CD4-positive, alpha-beta T cell (primary cell): ENCODE measurements around the gene FAM98C. TPM values are rescaled to one million over a fixed set of nuclear protein-coding genes. Genes with fewer than 3 reads are reported as not detected.

Experiments used
- ATAC-seq: fragments of 200-7000 bp; cut with Tn5 transposase; one replicate; pipeline ENCODE4 v1.10.0; 2022; ENCODE audit warnings: mild to moderate bottlenecking; ENCODE audit not compliant: poor library complexity
- CTCF ChIA-PET: fragments of 350-600 bp; sonication (Branson Sonifier 250); formaldehyde crosslinking; loops from one replicate; lab custom pipeline; 2021; ENCODE audit warnings: antibody characterized with exemption, inconsistent platforms; lab: Charles Lee
- POLR2A ChIA-PET: fragments of 350-600 bp; sonication (Branson Sonifier 250); formaldehyde crosslinking; loops from one replicate; lab custom pipeline; 2021; ENCODE audit warnings: antibody characterized with exemption, inconsistent platforms; lab: Charles Lee
- DNase-seq, 14 experiments: peaks; one replicate each; pipeline ENCODE4 v3.0.0-alpha.2; 2013 to 2020; ENCODE audit warnings: mixed read lengths in 2 of 14
- H3K27ac ChIP-seq, 2 donors: one replicate each; pipeline versions ENCODE4 v1.5.1 to v1.7.0; 2013; ENCODE audit warnings: low read length in 2 of 2, low read depth in 1 of 2, mild to moderate bottlenecking in 1 of 2
- H3K27me3 ChIP-seq, 2 experiments: 1 replicate in 1 of 2; 2 replicates in 1 of 2; pipeline versions ENCODE4 v1.6.1 to v1.7.0; 2013; ENCODE audit warnings: low read length in 2 of 2, control low read depth in 1 of 2, mild to moderate bottlenecking in 1 of 2, moderate library complexity in 1 of 2; ENCODE audit not compliant: insufficient read depth in 2 of 2, control insufficient read depth in 1 of 2
- H3K36me3 ChIP-seq: one replicate; pipeline ENCODE4 v1.6.1; 2013; ENCODE audit warnings: low read length, control low read depth; ENCODE audit not compliant: insufficient read depth
- H3K4me1 ChIP-seq: one replicate; pipeline ENCODE4 v1.6.1; 2013; ENCODE audit warnings: low read length, control low read depth; ENCODE audit not compliant: insufficient read depth
- H3K4me3 ChIP-seq: one replicate; pipeline ENCODE4 v1.5.1; 2013; ENCODE audit warnings: mild to moderate bottlenecking, low read length, moderate library complexity
- H3K9me3 ChIP-seq, 2 experiments: 1 replicate in 1 of 2; 2 replicates in 1 of 2; pipeline versions ENCODE4 v1.6.1 to v1.7.0; 2013; ENCODE audit warnings: low read length in 2 of 2, mild to moderate bottlenecking in 2 of 2, control low read depth in 1 of 2, moderate library complexity in 1 of 2; ENCODE audit not compliant: control insufficient read depth in 1 of 2, insufficient read depth in 1 of 2
- H3K27ac Mint-ChIP-seq: one replicate; pipeline ENCODE4 v1.8.0; 2020; ENCODE audit warnings: mixed read lengths
- H3K27me3 Mint-ChIP-seq: one replicate; pipeline ENCODE4 v1.8.0; 2021; ENCODE audit warnings: mixed read lengths
- H3K36me3 Mint-ChIP-seq: one replicate; pipeline ENCODE4 v1.8.0; 2021; ENCODE audit warnings: low read depth, mixed read lengths
- H3K4me1 Mint-ChIP-seq: one replicate; pipeline ENCODE4 v1.8.0; 2021; ENCODE audit warnings: low read depth, mixed read lengths
- H3K4me3 Mint-ChIP-seq: one replicate; pipeline ENCODE4 v1.8.0; 2020; ENCODE audit warnings: mild to moderate bottlenecking, mixed read lengths
- H3K9me3 Mint-ChIP-seq: one replicate; pipeline ENCODE4 v1.8.0; 2020; ENCODE audit warnings: mixed read lengths
- intact Hi-C, 2 experiments: fragments of 100-400 bp; cut with DNase I in 1 of 2; cut with micrococcal nuclease in 1 of 2; formaldehyde crosslinking; loops; one replicate each; pipeline versions ENCODE4 v1.15.1 to v1.9.0; 2023 to 2025; cut with DNase I, micrococcal nuclease
- total RNA-seq, 174 experiments: library from RNA in 2 of 174; stranded (reverse) in 2 of 174; gene quantifications; one replicate each; pipeline ENCODE4 v1.2.3 and lab custom pipeline; 2021 to 2026
- TF ChIP-seq, protein P1 (sequence below): fragments of 200-600 bp; IDR thresholded peaks from one replicate; pipeline ENCODE4 v1.8.0; 2022; ENCODE audit warnings: antibody characterized with exemption, mild to moderate bottlenecking

The FAM98C gene
- total RNA-seq, 2 experiments from 2014 or later = 33.2 to 36.1 TPM

DNA sequence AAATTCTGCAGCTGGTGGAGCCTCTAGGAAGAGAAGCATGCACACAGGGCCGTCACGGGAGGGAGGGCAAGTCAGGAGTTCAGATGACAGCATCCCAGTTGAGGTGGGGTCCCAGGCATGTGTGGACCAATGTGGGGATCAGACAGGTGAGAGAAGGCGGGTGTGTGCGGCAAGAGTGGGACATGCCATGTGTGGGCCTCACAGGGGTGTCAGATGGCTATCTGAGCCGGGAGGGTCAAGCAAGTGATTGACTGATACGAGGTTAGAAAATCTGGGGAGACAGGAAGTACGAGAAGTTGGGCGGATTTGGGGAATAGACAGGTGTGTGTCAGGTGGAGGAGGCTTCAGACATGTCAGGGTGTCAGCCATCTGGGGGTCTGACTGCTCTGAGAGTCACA, 14.3 kb downstream of the FAM98C start:
- Histone ChIP-seq H3K27me3 (no peaks in the 10 kb centered on the region), H3K36me3 (peaks cover 2% of the 10 kb centered on the region), H3K4me3 (no peak overlapping the region), H3K4me1 (peaks cover 18% of the 10 kb centered on the region), H3K9me3 (no peaks in the 10 kb centered on the region), H3K27ac (no peak overlapping the region)
- Mint-ChIP-seq H3K27ac (peak overlapping the region; percentile 52), H3K4me3 (peak overlapping the region; percentile 83), H3K27me3 (no peaks in the 10 kb centered on the region), H3K36me3 (no peaks in the 10 kb centered on the region), H3K9me3 (no peaks in the 10 kb centered on the region), H3K4me1 (peaks cover 26% of the 10 kb centered on the region)
- DNase-seq = no peak
- intact Hi-C loops = no loop called here
- ChIA-PET POLR2A (interaction anchor here (1.9 kb wide), 1 partner anchor 14 kb away, joined by 4 read pairs; the partner anchor contains the start of gene FAM98C), CTCF (interaction anchor here (1.6 kb wide), 1 partner anchor 14 kb away, joined by 5 read pairs; the partner anchor contains the start of gene FAM98C)
- TF ChIP-seq, protein P1, sequence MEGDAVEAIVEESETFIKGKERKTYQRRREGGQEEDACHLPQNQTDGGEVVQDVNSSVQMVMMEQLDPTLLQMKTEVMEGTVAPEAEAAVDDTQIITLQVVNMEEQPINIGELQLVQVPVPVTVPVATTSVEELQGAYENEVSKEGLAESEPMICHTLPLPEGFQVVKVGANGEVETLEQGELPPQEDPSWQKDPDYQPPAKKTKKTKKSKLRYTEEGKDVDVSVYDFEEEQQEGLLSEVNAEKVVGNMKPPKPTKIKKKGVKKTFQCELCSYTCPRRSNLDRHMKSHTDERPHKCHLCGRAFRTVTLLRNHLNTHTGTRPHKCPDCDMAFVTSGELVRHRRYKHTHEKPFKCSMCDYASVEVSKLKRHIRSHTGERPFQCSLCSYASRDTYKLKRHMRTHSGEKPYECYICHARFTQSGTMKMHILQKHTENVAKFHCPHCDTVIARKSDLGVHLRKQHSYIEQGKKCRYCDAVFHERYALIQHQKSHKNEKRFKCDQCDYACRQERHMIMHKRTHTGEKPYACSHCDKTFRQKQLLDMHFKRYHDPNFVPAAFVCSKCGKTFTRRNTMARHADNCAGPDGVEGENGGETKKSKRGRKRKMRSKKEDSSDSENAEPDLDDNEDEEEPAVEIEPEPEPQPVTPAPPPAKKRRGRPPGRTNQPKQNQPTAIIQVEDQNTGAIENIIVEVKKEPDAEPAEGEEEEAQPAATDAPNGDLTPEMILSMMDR = no peak
- no peak for ATAC-seq

DNA sequence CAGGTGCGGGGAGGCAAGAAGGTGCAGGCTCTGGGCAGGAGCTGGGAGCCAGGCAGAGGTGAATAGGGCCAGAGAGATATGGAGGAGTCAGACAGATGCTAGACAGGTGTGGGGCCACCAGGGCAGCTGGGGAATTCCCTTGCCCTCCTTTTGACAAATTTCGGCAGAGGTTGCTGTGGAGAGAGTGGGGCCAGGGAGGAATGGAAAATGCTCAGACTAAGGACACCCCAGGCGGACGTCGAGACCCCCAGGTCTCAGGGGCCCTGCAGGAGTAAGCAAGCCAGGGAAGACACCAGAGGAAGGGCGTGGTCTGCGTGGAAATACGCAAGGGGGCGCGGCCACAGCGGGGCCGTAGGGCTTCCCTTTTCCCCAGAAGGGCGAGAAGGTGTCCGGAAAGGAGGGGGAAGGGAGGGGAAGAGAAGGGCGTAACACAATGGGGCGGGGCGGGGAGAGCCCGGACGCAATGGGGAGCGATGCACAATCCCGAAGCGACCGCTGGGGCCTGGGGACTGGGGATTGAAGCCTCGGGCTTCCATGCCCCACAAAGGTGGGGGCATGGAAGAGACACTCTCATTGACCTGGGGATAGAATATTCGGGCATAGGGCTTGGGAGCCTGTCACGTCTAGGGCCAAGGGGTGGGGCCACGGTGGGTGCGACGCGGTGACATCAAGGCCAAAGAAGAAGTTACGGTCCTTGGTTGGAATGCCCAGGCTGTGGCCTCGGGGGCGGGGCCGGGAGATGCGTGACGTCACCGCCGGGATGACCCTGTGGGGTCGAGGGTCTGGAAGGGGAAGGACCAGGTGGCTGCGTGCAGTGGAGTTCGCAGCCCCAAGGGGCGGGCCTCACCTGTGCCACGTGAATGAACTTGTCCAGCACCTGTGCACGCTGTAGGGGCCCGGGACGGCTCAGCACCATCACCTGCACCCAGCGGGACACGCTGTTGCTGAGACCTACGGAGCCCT, 14.9 kb downstream of the FAM98C start:
- Mint-ChIP-seq H3K27ac (peak overlapping the region; percentile 52), H3K4me1 (peaks cover 26% of the 10 kb centered on the region), H3K9me3 (no peaks in the 10 kb centered on the region), H3K27me3 (no peaks in the 10 kb centered on the region), H3K4me3 (peak overlapping the region; percentile 83), H3K36me3 (no peaks in the 10 kb centered on the region)
- no peaks in the 10 kb centered on the region for H3K27me3 ChIP-seq
- peaks cover 18% of the 10 kb centered on the region for H3K4me1 ChIP-seq
- ATAC-seq = peak; percentile 71
- H3K27ac ChIP-seq = peak overlapping the region in 1 of 2 donors; percentile 34
- ChIA-PET POLR2A (interaction anchor here (1.9 kb wide), 1 partner anchor 15 kb away, joined by 4 read pairs; the partner anchor contains the start of gene FAM98C), CTCF (interaction anchor here (1.6 kb wide), 1 partner anchor 15 kb away, joined by 5 read pairs; the partner anchor contains the start of gene FAM98C)
- peak in 13 of 14 experiments; percentile 12 to 82 (median 45) for DNase-seq
- H3K36me3 ChIP-seq = peaks cover 1% of the 10 kb centered on the region
- H3K4me3 ChIP-seq = peak overlapping the region; percentile 63
- no peaks in the 10 kb centered on the region for H3K9me3 ChIP-seq
- intact Hi-C loops = no loop called here
- TF ChIP-seq, protein P1 = no peak

DNA sequence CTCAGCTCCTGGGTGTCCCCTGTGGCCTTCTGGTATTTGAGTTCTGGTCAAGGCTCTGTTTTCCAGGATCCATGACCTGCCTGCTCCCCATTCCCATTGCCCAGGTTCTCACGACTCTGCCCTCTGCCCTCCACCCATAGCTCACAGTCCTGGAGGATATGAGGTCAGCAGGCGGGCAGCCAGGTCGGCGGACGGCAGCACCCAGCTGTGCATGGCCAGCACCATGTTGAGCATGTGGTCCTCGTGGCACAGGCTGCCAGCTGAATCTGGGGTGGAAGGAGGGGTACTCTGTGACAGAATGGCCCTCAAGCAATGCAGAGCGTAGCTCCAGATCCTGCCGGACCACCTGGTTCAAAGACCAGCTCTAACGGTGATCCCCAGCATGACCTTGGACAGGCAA, 18.0 kb downstream of the FAM98C start:
- TF ChIP-seq, protein P1 = no peak
- H3K4me3 ChIP-seq = no peak overlapping the region
- no peaks in the 10 kb centered on the region for H3K36me3 ChIP-seq
- no peaks in the 10 kb centered on the region for H3K36me3 Mint-ChIP-seq
- POLR2A ChIA-PET = no interaction called here
- no peak for ATAC-seq
- H3K9me3 ChIP-seq = no peaks in the 10 kb centered on the region
- CTCF ChIA-PET = interaction anchor here (1.0 kb wide), 1 partner anchor 18 kb away, joined by 3 read pairs; the partner anchor contains the start of gene FAM98C
- H3K4me1 ChIP-seq = peaks cover 25% of the 10 kb centered on the region
- no peak overlapping the region for H3K27ac Mint-ChIP-seq
- no peaks in the 10 kb centered on the region for H3K27me3 Mint-ChIP-seq
- H3K4me3 Mint-ChIP-seq = no peak overlapping the region
- no peak overlapping the region for H3K27ac ChIP-seq
- no peaks in the 10 kb centered on the region for H3K9me3 Mint-ChIP-seq
- H3K27me3 ChIP-seq = no peaks in the 10 kb centered on the region
- DNase-seq = no peak
- intact Hi-C loops = no loop called here
- H3K4me1 Mint-ChIP-seq = peaks cover 26% of the 10 kb centered on the region
